Panc1 (cell line): Measurements from ENCODE around the gene CDS2. TPM values are rescaled to one million over a fixed set of nuclear protein-coding genes. Genes with fewer than 3 reads are reported as not detected.

ENCODE experiments used
- ATAC-seq: fragments of 200-7000 bp; cut with Tn5 transposase; 2 replicates; pipeline ENCODE4 v1.9.1; 2020; ENCODE audit warnings: mild to moderate bottlenecking, moderate library complexity
- BruUV-seq: library from RNA; stranded (reverse); fragments of 400-500 nt; replicated peaks from 2 replicates; lab custom pipeline; 2021; lab: Mats Ljungman, UMichigan
- CTCF ChIA-PET: fragments of 300-600 bp; sonication (Branson Sonifier 250); formaldehyde crosslinking; loops from one replicate; lab custom pipeline; 2022; ENCODE audit warnings: antibody characterized with exemption; lab: Charles Lee
- POLR2A ChIA-PET: fragments of 300-600 bp; sonication (Branson Sonifier 250); formaldehyde crosslinking; loops from one replicate; lab custom pipeline; 2022; ENCODE audit warnings: antibody characterized with exemption; lab: Charles Lee
- DNase-seq: peaks from one replicate; pipeline ENCODE4 v3.0.0-alpha.2; 2010; ENCODE audit warnings: low read depth, low spot score
- H3K27ac ChIP-seq: 2 replicates; pipeline ENCODE4 v1.5.1; 2011; ENCODE audit warnings: mild to moderate bottlenecking, low read length, inconsistent platforms
- H3K27me3 ChIP-seq: fragments of 200-500 bp; sonication (Bioruptor generic); 2 replicates; pipeline ENCODE4 v1.6.0; 2014; ENCODE audit warnings: low read length, inconsistent platforms; ENCODE audit not compliant: control insufficient read depth, insufficient read depth
- H3K36me3 ChIP-seq: fragments of 200-500 bp; sonication (Bioruptor generic); 2 replicates; pipeline ENCODE4 v1.5.1; 2014; ENCODE audit warnings: inconsistent platforms, mild to moderate bottlenecking, low read length, moderate library complexity; ENCODE audit not compliant: control insufficient read depth, insufficient read depth
- H3K4me1 ChIP-seq: 2 replicates; pipeline ENCODE4 v1.5.1; 2011; ENCODE audit warnings: inconsistent platforms, mild to moderate bottlenecking, low read length, moderate library complexity; ENCODE audit not compliant: control insufficient read depth, insufficient read depth
- H3K4me3 ChIP-seq, 2 experiments: 2 replicates each; pipeline ENCODE4 v1.5.1; 2011 to 2012; ENCODE audit warnings: low read depth in 2 of 2, low read length in 2 of 2, mild to moderate bottlenecking in 2 of 2, inconsistent platforms in 1 of 2, moderate library complexity in 1 of 2
- H3K9me3 ChIP-seq: fragments of 200-500 bp; sonication (Bioruptor generic); 2 replicates; pipeline ENCODE4 v1.5.1; 2014; ENCODE audit warnings: low read depth, mild to moderate bottlenecking, inconsistent platforms, low read length, moderate library complexity; ENCODE audit not compliant: control insufficient read depth, insufficient read depth
- POLR2AphosphoS5 ChIP-seq: IDR thresholded peaks from 2 replicates; pipeline ENCODE4 v1.6.1; 2012; ENCODE audit warnings: mild to moderate bottlenecking, low read depth, low read length, moderate library complexity
- SIN3A ChIP-seq: IDR thresholded peaks from 2 replicates; pipeline ENCODE4 v1.6.1; 2012; ENCODE audit warnings: low read depth, mild to moderate bottlenecking, low read length, moderate library complexity, borderline replicate concordance; ENCODE audit not compliant: insufficient read depth
- TCF7L2 ChIP-seq: IDR thresholded peaks from 2 replicates; pipeline ENCODE4 v1.6.1; 2011; ENCODE audit warnings: mild to moderate bottlenecking, low read depth, low read length, inconsistent platforms
- in situ Hi-C: cut with HindIII; loops from 2 replicates; pipeline ENCODE4 v1.10.0; 2016; ENCODE audit warnings: low sequenced_read_pairs, low pct_unique_long_range_greater_than_20kb
- intact Hi-C: fragments of 100-400 bp; cut with micrococcal nuclease; formaldehyde crosslinking; loops from one replicate; pipeline ENCODE4 v1.10.0; 2022; ENCODE audit not compliant: unreplicated experiment
- total RNA-seq: library from RNA; stranded (reverse); gene quantifications from one replicate; pipeline ENCODE4 v1.2.1, GENCODE V29; 2021; ENCODE audit not compliant: unreplicated experiment
- TF ChIP-seq, protein P1 (sequence below), 2 experiments: IDR thresholded peaks; 2 replicates each; pipeline ENCODE4 v1.6.1; 2011 to 2012; ENCODE audit warnings: low read depth in 2 of 2, control low read depth in 1 of 2, low read length in 1 of 2, mild to moderate bottlenecking in 1 of 2, moderate library complexity in 1 of 2; ENCODE audit not compliant: insufficient read depth in 1 of 2
- TF ChIP-seq, protein P2 (sequence below): fragments of 450-650 bp; IDR thresholded peaks from 2 replicates; pipeline ENCODE4 v1.5.1; 2017; ENCODE audit warnings: mild to moderate bottlenecking

Gene CDS2
- total RNA-seq, 1 experiment from 2014 or later, result 54.0 TPM

DNA sequence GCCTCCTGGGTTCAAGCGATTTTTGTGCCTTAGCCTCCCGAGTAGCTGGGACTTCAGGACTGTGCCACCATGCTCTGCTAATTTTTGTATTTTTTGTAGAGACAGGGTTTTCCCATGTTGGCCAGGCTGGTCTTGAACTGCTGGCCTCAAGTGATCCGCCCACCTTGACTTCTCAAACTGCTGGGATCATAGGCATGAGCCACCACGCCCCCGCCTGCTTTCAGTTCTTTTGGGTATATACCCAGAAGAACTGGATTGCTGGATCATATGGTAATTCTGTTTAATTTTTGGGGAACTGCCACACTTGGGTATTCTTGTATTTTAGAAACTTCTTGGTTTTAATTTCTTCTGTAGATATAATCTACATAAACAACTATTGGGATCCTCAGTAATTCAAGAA is 17.0 kb downstream of the CDS2 start:
- no peak overlapping the region for H3K27ac ChIP-seq
- no TSS peak for BruUV-seq
- ATAC-seq (no peak), DNase-seq (no peak)
- H3K4me1 ChIP-seq, result no peaks in the 10 kb centered on the region
- in situ Hi-C loops (no loop called here), intact Hi-C loops (no loop called here)
- no peaks in the 10 kb centered on the region for H3K9me3 ChIP-seq
- CTCF ChIA-PET, result no interaction called here
- POLR2A ChIA-PET, result no interaction called here
- no peak overlapping the region for H3K4me3 ChIP-seq
- H3K27me3 ChIP-seq, result no peaks in the 10 kb centered on the region
- H3K36me3 ChIP-seq, result no peaks in the 10 kb centered on the region
- TF ChIP-seq TCF7L2 (no peak), SIN3A (no peak), POLR2AphosphoS5 (no peak)
- TF ChIP-seq, protein P1, sequence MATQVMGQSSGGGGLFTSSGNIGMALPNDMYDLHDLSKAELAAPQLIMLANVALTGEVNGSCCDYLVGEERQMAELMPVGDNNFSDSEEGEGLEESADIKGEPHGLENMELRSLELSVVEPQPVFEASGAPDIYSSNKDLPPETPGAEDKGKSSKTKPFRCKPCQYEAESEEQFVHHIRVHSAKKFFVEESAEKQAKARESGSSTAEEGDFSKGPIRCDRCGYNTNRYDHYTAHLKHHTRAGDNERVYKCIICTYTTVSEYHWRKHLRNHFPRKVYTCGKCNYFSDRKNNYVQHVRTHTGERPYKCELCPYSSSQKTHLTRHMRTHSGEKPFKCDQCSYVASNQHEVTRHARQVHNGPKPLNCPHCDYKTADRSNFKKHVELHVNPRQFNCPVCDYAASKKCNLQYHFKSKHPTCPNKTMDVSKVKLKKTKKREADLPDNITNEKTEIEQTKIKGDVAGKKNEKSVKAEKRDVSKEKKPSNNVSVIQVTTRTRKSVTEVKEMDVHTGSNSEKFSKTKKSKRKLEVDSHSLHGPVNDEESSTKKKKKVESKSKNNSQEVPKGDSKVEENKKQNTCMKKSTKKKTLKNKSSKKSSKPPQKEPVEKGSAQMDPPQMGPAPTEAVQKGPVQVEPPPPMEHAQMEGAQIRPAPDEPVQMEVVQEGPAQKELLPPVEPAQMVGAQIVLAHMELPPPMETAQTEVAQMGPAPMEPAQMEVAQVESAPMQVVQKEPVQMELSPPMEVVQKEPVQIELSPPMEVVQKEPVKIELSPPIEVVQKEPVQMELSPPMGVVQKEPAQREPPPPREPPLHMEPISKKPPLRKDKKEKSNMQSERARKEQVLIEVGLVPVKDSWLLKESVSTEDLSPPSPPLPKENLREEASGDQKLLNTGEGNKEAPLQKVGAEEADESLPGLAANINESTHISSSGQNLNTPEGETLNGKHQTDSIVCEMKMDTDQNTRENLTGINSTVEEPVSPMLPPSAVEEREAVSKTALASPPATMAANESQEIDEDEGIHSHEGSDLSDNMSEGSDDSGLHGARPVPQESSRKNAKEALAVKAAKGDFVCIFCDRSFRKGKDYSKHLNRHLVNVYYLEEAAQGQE (IDR thresholded peaks at IDR 0.05; ENCODE audit: insufficient read depth in 1 of 2, low read depth in 2 of 2, low read length in 1 of 2), result no peak
- TF ChIP-seq, protein P2, sequence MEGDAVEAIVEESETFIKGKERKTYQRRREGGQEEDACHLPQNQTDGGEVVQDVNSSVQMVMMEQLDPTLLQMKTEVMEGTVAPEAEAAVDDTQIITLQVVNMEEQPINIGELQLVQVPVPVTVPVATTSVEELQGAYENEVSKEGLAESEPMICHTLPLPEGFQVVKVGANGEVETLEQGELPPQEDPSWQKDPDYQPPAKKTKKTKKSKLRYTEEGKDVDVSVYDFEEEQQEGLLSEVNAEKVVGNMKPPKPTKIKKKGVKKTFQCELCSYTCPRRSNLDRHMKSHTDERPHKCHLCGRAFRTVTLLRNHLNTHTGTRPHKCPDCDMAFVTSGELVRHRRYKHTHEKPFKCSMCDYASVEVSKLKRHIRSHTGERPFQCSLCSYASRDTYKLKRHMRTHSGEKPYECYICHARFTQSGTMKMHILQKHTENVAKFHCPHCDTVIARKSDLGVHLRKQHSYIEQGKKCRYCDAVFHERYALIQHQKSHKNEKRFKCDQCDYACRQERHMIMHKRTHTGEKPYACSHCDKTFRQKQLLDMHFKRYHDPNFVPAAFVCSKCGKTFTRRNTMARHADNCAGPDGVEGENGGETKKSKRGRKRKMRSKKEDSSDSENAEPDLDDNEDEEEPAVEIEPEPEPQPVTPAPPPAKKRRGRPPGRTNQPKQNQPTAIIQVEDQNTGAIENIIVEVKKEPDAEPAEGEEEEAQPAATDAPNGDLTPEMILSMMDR, result no peak

DNA sequence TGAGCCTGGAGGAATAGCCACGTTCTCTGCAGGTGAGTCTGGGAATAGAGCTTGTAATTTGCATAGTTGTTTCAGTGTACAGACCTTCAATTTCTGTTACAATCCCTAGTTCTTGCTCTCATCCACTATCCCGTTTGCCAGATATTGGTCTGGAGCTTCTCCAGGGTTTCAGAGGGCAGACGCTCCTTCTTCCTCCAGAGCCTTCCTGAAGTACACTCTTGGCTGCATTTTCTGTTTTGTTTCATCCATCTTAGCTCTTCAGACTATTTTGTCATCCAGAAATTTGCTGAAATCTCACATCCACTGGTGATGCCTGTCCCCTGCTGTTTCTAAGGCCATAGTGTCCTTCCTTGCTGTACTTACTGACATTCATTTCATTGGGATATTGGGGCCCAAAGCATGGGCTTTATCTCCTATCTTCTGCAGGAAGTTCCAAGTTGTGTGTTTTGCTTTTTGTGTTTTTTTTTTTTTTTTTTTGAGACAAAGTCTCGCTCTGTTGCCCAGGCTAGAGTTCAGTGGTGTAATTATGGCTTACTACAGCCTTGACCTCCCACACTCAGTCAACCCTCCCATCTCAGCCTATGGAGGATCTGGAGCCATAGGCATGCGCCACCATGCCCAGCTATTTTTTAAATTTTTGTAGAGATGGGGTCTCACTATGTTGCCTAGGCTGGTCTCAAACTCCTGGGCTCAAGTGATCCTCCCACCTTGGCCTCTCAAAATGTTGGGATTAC is 18.7 kb downstream of the CDS2 start:
- ChIA-PET CTCF (no interaction called here), POLR2A (no interaction called here)
- intact Hi-C loops (no loop called here), in situ Hi-C loops (no loop called here)
- Histone ChIP-seq H3K4me1 (no peaks in the 10 kb centered on the region), H3K9me3 (no peaks in the 10 kb centered on the region), H3K27me3 (no peaks in the 10 kb centered on the region), H3K27ac (no peak overlapping the region), H3K4me3 (no peak overlapping the region), H3K36me3 (no peaks in the 10 kb centered on the region)
- ATAC-seq (no peak), DNase-seq (no peak)
- no TSS peak for BruUV-seq
- TF ChIP-seq, protein P2, result no peak
- TF ChIP-seq TCF7L2 (no peak), SIN3A (no peak), POLR2AphosphoS5 (no peak)
- TF ChIP-seq, protein P1 (IDR thresholded peaks at IDR 0.05; ENCODE audit: insufficient read depth in 1 of 2, low read depth in 2 of 2, low read length in 1 of 2), result no peak
